Astrocyte of the spinal cord (primary cell): ENCODE data around the gene SHISAL1.

ENCODE experiments used
- DNase-seq: peaks from one replicate; pipeline ENCODE4 v3.0.0; 2011; ENCODE audit warnings: low read depth, low spot score
- H3K4me3 ChIP-seq: 2 replicates; pipeline ENCODE4 v1.5.1; 2011; ENCODE audit warnings: low read depth, mild to moderate bottlenecking, low read length, moderate library complexity
- in situ Hi-C: cut with HindIII; loops from 2 replicates; pipeline ENCODE4 v1.10.0; 2017; ENCODE audit warnings: low sequenced_read_pairs
- TF ChIP-seq, protein P1 (sequence below): IDR thresholded peaks from 2 replicates; pipeline ENCODE4 v1.5.1; 2012; ENCODE audit warnings: low read depth, mild to moderate bottlenecking, low read length, inconsistent platforms

SHISAL1 gene

DNA sequence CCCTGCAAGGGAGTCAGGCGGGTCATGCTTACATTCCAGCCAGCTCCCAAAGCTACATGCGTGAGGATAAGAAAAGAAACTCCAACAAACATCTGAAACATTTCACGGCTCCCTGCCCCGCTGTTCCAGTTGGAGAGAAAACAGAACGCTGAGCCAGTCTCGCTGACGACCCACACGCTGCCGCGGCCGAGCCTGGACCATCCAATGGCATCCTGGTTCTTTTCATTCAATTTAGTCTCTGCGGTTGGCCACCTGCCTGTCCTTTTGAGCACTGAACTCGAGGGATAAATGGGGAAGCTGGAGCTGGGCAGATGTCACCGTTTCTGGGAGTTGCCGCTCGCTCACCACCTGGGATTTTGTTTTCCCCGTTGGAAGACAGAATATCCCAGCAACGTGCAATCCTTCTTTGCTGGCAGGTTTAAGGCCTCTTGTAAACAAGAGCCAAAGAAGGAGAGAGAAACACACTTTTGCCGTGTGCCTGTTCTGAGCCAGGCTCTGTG is 45.3 kb upstream of the SHISAL1 start:
- DNase-seq = peak; percentile 35

DNA sequence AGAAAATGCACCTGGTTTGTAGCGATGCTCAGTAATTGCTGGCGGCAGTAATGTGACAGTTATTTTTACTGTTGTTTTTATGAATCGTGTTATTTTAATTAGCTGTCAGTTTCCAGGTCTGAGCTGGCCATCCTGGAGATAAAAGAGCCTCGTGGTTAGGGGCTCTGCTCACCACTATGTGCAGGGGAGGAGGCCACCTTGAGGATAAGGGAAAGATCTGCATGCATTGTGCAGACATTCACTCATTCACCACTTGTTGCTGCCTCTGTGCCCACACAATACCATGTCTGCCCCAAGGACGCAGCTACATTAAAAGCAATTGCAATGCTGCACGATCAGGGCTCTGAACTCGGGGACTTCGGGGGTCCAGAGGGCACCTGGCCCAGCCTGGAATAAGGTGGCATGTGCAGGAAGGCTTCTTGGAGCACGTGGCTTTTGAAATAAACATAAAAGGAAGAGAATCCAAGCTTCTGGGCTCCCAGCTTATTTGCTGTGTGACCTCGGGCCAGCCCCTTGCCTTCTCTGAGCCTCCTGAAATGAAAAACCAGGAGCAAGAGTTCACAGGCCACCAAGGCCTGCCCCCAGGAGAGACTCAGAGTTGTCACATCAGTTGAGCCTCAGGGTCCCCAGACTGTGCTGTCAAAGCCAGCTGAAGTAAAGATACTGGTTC is 44.7 kb upstream of the SHISAL1 start:
- TF ChIP-seq, protein P1, sequence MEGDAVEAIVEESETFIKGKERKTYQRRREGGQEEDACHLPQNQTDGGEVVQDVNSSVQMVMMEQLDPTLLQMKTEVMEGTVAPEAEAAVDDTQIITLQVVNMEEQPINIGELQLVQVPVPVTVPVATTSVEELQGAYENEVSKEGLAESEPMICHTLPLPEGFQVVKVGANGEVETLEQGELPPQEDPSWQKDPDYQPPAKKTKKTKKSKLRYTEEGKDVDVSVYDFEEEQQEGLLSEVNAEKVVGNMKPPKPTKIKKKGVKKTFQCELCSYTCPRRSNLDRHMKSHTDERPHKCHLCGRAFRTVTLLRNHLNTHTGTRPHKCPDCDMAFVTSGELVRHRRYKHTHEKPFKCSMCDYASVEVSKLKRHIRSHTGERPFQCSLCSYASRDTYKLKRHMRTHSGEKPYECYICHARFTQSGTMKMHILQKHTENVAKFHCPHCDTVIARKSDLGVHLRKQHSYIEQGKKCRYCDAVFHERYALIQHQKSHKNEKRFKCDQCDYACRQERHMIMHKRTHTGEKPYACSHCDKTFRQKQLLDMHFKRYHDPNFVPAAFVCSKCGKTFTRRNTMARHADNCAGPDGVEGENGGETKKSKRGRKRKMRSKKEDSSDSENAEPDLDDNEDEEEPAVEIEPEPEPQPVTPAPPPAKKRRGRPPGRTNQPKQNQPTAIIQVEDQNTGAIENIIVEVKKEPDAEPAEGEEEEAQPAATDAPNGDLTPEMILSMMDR = peak; percentile 27
- H3K4me3 ChIP-seq = no peak overlapping the region
- in situ Hi-C loops = no loop called here
- DNase-seq = no peak

More for the DNA sequence above, 45.3 kb upstream of the SHISAL1 start:
- no peak overlapping the region for H3K4me3 ChIP-seq
- in situ Hi-C loops = no loop called here
- TF ChIP-seq, protein P1 = no peak

DNA sequence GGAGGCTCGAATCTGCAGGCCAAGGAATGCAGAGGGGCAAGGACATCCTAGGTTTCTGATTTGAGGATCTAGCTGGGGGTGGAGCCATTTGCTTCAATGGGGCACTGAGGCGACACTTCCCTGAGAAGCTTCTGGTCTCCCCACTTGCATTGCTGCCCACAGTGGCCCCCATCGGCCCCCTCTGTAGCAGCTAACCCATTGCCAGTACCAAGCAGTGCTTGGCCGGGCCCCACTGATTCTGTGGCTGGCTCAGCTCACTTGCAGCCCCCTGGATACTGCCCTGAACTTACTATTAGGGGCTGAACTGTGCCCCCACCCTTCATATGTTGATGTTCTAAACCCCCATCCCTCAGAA is 42.9 kb upstream of the SHISAL1 start:
- TF ChIP-seq, protein P1 = no peak
- H3K4me3 ChIP-seq = no peak overlapping the region
- DNase-seq = no peak
- in situ Hi-C loops = no loop called here

- DNase-seq = no peak
- no peak overlapping the region for H3K4me3 ChIP-seq
- in situ Hi-C loops = no loop called here
- TF ChIP-seq, protein P1 = no peak
Measured at GRCh38 chr22:44354288-44354687, 41.5 kb upstream of the SHISAL1 start.

- TF ChIP-seq, protein P1 = no peak
- H3K4me3 ChIP-seq = no peak overlapping the region
- in situ Hi-C loops = no loop called here
- no peak for DNase-seq
Measured at GRCh38 chr22:44353041-44353440, 40.3 kb upstream of the SHISAL1 start.

DNA sequence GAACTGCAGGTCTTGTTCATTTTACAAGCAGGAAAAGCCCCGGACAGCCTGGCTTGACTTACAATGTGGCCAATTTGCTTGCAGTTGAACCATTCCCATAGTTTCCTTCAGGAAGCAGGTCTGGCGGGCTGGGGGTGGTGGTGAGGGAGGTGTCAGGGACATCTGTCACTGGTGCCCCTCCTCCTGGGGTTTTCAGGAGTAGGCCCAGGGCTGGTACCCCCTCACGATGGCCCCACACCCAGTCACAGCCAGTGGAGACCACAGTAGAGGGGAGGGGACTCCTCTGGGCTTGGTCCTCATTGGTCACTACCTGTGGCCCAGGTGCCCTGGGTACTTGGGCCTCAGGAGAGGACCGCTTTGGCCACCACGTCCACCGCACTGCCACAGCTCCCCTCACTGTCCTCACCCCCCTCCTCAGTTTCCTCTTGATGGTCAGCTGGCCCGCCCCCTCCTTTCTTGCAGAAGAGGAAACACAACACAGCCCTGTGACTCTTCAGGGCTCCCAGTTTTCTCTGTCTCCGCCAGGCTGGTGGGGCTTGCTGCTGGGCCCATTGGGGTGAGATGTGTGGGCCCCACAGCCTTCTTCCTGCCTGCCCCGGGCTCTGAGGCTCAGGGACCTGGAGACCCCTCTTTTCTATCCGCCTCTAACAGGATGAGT is 39.8 kb upstream of the SHISAL1 start:
- in situ Hi-C loops = no loop called here
- no peak for DNase-seq
- H3K4me3 ChIP-seq = no peak overlapping the region
- TF ChIP-seq, protein P1 = no peak
